Glutamatergic neuron (in vitro differentiated cells): Measurements from ENCODE around the gene CNTN1. TPM values are rescaled to one million over a fixed set of nuclear protein-coding genes. Genes with fewer than 3 reads are reported as not detected.

ENCODE experiments used
- DNase-seq: peaks from one replicate; pipeline ENCODE4 v3.0.0; 2022
- H3K27ac Mint-ChIP-seq: one replicate; pipeline ENCODE4 v1.8.0; 2020; ENCODE audit warnings: mild to moderate bottlenecking, mixed read lengths, inconsistent platforms; ENCODE audit not compliant: unreplicated experiment
- H3K27me3 Mint-ChIP-seq: one replicate; pipeline ENCODE4 v1.8.0; 2020; ENCODE audit warnings: mild to moderate bottlenecking, moderate library complexity, mixed read lengths, inconsistent platforms; ENCODE audit not compliant: unreplicated experiment
- H3K36me3 Mint-ChIP-seq: one replicate; pipeline ENCODE4 v1.8.0; 2020; ENCODE audit warnings: mild to moderate bottlenecking, mixed read lengths, inconsistent platforms; ENCODE audit not compliant: unreplicated experiment
- H3K4me1 Mint-ChIP-seq: one replicate; pipeline ENCODE4 v1.8.0; 2020; ENCODE audit warnings: mild to moderate bottlenecking, low read depth, mixed read lengths, inconsistent platforms; ENCODE audit not compliant: unreplicated experiment
- H3K4me3 Mint-ChIP-seq: one replicate; pipeline ENCODE4 v1.8.0; 2020; ENCODE audit warnings: mild to moderate bottlenecking, mixed read lengths, inconsistent platforms; ENCODE audit not compliant: unreplicated experiment
- H3K9me3 Mint-ChIP-seq: one replicate; pipeline ENCODE4 v1.8.0; 2020; ENCODE audit warnings: mild to moderate bottlenecking, moderate library complexity, mixed read lengths, inconsistent platforms; ENCODE audit not compliant: unreplicated experiment
- CTCF ChIP-seq: fragments of 200-600 bp; sonication (generic); IDR thresholded peaks from one replicate; pipeline ENCODE4 v1.5.0; 2021; ENCODE audit not compliant: partially characterized antibody, unreplicated experiment
- total RNA-seq: library from RNA; stranded (reverse); fragmentation: NEBNext Ultra II Directional; extraction: Animal tissue kit (Norgen Biotek cat#: 25700); gene quantifications from one replicate; pipeline ENCODE4 v1.2.1, GENCODE V29; 2021; ENCODE audit not compliant: unreplicated experiment

Gene CNTN1
- total RNA-seq, 1 donor from 2014 or later: 81.4 TPM

GRCh38 chr12:40749863-40750262 is 57.6 kb downstream of the CNTN1 start:
- DNase-seq: no peak
- Mint-ChIP-seq H3K27ac (no peak overlapping the region), H3K9me3 (no peaks in the 10 kb centered on the region), H3K36me3 (no peaks in the 10 kb centered on the region), H3K4me1 (no peaks in the 10 kb centered on the region), H3K27me3 (no peaks in the 10 kb centered on the region), H3K4me3 (no peak overlapping the region)
- no peak for TF ChIP-seq CTCF

- no peaks in the 10 kb centered on the region for H3K9me3 Mint-ChIP-seq
- H3K4me1 Mint-ChIP-seq: no peaks in the 10 kb centered on the region
- H3K36me3 Mint-ChIP-seq: no peaks in the 10 kb centered on the region
- no peak overlapping the region for H3K4me3 Mint-ChIP-seq
- TF ChIP-seq CTCF: no peak
- no peak for DNase-seq
- H3K27me3 Mint-ChIP-seq: no peaks in the 10 kb centered on the region
- H3K27ac Mint-ChIP-seq: no peak overlapping the region
These were observed 59.8 kb downstream of the CNTN1 start for GRCh38 chr12:40752011-40752410.

- no peak overlapping the region for H3K4me3 Mint-ChIP-seq
- no peak overlapping the region for H3K27ac Mint-ChIP-seq
These were observed 68.6 kb downstream of the CNTN1 start for GRCh38 chr12:40760821-40761220.

GRCh38 chr12:40762072-40762471 is 69.8 kb downstream of the CNTN1 start:
- DNase-seq: no peak
- Mint-ChIP-seq H3K27me3 (no peaks in the 10 kb centered on the region), H3K4me1 (no peaks in the 10 kb centered on the region), H3K27ac (no peak overlapping the region), H3K36me3 (no peaks in the 10 kb centered on the region), H3K9me3 (no peaks in the 10 kb centered on the region), H3K4me3 (no peak overlapping the region)
- TF ChIP-seq CTCF: no peak

More at GRCh38 chr12:40760821-40761220, 68.6 kb downstream of the CNTN1 start:
- Mint-ChIP-seq H3K4me1 (no peaks in the 10 kb centered on the region), H3K9me3 (no peaks in the 10 kb centered on the region), H3K36me3 (no peaks in the 10 kb centered on the region), H3K27me3 (no peaks in the 10 kb centered on the region)
- no peak for DNase-seq
- TF ChIP-seq CTCF: no peak

- H3K4me1 Mint-ChIP-seq: no peaks in the 10 kb centered on the region
- TF ChIP-seq CTCF: no peak
- H3K36me3 Mint-ChIP-seq: no peaks in the 10 kb centered on the region
- H3K9me3 Mint-ChIP-seq: no peaks in the 10 kb centered on the region
- H3K27me3 Mint-ChIP-seq: no peaks in the 10 kb centered on the region
- H3K4me3 Mint-ChIP-seq: no peak overlapping the region
- DNase-seq: no peak
- no peak overlapping the region for H3K27ac Mint-ChIP-seq
These were observed 76.1 kb downstream of the CNTN1 start for GRCh38 chr12:40768125-40768864.
